GM18868 (cell line): ENCODE measurements around the gene TARBP1.
"Not testable (repeated sequence)": the region's sequence is repeated elsewhere in the genome, so short reads cannot be mapped to it uniquely, and the experiment has no call there.

ENCODE experiments used
- ATAC-seq: cut with Tn5 transposase; IDR thresholded peaks from one replicate; pipeline ENCODE4 v1.9.1; 2021; ENCODE audit warnings: mild to moderate bottlenecking, moderate library complexity; ENCODE audit not compliant: unreplicated experiment

Gene TARBP1

DNA sequence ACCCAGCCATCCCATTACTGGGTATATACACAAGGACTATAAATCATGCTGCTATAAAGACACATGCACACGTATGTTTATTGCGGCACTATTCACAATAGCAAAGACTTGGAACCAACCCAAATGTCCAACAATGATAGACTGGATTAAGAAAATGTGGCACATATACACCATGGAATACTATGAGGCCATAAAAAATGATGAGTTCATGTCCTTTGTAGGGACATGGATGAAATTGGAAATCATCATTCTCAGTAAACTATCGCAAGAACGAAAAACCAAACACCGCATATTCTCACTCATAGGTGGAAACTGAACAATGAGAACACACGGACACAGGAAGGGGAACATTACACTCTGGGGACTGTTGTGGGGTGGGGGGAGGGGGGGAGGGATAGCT is 79.5 kb downstream of the TARBP1 start:
- not testable (repeated sequence) for ATAC-seq

DNA sequence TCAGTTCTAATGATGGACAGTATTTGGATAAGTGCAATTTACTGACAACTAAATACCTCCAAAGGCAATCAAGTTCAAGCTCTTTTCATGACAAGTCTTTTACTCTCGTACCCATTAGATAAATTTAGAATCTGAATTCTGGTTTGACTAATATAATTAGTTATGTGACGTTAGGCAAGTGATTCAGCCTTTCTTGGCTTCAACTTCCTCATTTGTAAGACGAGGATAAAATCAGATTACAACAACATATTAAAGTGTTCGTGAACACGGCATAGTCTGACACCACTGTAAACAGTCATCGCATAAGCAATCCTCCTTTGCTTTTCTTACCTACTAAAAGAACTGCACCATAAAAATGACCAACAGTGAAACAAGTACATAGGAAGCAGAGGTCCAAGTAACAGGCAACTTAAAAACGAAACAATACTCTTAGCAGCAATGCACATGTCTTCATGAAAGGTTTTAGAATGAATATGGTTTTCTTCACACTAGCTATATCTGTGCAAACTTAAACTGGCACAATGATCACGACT is 80.1 kb downstream of the TARBP1 start:
- ATAC-seq: peak; percentile 75

GRCh38 chr1:234397732-234398131 is 81.2 kb downstream of the TARBP1 start:
- ATAC-seq: no peak

- ATAC-seq: no peak
Measured at GRCh38 chr1:234396871-234397270, 82.1 kb downstream of the TARBP1 start.

GRCh38 chr1:234396092-234396491 is 82.9 kb downstream of the TARBP1 start:
- no peak for ATAC-seq

DNA sequence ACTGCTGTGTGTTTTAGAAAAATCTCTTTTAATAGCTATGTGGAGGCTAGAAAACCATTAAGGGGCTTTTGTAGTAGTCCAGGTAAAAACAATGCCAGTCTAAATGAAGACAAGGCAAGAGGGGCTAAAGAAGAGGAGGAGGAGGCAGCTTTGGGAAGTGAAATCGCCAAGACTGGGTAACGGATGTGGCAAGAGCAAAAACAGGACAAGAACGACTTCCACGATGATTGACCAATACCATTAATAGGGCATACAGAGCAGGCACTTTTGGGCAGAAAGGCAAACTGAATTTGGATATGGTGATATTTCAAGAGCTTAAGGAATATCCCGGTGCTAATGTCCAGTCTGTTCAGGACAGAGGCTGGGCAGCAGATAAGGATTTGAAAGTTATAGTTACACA is 83.7 kb downstream of the TARBP1 start:
- no peak for ATAC-seq

- no peak for ATAC-seq
Measured at GRCh38 chr1:234393190-234393589, 85.8 kb downstream of the TARBP1 start.

DNA sequence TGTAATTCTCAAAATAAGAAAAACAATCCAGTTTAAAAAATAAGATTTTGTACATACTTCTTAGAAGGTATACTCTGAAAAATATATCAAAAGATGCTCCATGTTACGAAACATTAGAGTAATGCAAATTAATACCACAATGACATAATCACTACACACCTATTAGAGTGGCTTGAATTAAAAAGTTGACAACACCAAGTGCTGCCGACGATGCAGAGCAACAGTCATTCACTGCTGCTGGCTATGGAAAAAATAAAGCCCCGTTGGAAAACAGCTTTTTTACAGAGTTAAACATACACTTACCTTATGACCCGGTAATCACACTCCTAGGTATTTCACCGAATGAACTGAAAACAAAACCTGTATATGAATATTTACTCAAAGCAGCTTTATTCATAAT is 90.9 kb downstream of the TARBP1 start:
- no peak for ATAC-seq

GRCh38 chr1:234386122-234386521 is 92.9 kb downstream of the TARBP1 start:
- no peak for ATAC-seq

GRCh38 chr1:234381699-234382555 is 97.1 kb downstream of the TARBP1 start:
- no peak for ATAC-seq

GRCh38 chr1:234379591-234380109 is 99.3 kb downstream of the TARBP1 start:
- not testable (repeated sequence) for ATAC-seq

DNA sequence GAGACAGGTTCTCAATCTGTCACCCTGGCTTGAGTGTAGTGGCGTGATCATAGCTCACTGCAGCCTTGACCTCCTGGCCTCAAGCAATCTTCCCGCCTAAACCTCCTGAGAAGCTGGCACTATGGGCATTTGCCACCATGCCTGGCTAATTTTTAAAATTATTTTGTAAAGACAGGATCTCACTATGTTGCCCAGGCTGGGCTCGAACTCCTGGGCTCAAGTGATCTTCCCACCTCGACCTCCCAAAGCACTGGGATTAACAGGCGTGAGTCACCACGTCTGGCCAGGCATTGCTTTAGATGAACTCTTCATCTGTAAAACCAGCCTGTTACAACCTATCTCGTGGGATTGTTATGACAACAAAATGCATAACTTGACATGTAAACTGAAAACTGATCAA is 103.3 kb downstream of the TARBP1 start:
- ATAC-seq: no peak

DNA sequence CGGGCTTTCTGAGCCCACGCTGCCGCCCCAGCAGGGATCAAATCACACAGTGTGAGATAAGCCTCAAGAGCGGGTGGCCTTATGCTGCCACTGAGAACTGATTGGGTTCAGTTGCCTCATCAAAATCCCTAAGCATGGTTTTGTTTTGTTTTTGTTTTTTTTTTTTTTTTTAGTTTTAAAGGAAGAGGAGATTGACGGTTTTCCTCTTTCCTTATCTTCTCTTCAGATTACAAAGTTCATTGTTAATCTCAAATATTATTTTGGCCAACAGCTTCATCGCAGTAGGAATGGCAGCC is 105.1 kb downstream of the TARBP1 start:
- ATAC-seq: peak; percentile 12

GRCh38 chr1:234373064-234373958 is 105.7 kb downstream of the TARBP1 start, which contains the start of gene COA6:
Gene COA6, plus strand, starts transcription at chr1:234373456. Its CDS starts 11 bp downstream, at chr1:234373467.
- ATAC-seq: peak; percentile 93

- ATAC-seq: no peak
Measured at GRCh38 chr1:234372011-234372757, 106.8 kb downstream of the TARBP1 start.

GRCh38 chr1:234371414-234371813 is 107.6 kb downstream of the TARBP1 start:
- no peak for ATAC-seq

DNA sequence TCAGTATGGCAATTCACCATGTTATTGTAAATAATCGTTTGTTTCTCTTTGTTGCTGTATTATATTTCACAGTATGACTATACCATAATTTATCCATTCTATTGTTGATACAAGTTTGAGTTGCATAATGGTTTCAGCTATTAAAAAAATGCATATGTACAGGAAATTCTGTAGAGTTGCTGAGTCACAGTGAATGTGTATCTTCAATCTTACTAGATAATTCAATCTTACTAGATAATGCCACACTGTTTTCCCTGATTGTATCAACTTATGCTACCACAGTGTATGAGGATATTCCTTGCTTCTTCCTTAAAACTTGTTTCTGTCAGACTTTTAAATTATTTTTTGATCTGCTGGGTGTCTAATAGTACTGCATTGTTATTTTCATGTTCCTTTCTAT is 109.2 kb downstream of the TARBP1 start:
- no peak for ATAC-seq

DNA sequence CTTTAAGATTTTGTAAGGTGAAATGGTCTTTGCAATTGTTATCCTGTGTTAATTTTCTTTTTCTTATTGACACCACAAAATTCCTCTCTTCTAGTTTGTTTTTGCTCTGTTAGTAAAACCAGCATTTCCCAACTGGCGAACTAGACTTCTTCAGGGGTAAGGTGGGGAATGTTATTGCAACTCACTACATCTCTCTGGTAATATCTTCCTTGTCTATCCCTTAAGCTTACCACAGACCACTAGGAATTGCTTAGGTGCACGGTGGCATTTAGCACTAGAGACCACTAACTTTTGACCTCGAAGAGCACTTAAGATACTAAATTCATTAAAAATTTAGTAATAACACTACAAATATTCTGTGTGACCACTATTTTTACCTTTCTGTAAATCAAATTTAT is 109.9 kb downstream of the TARBP1 start:
- no peak for ATAC-seq

DNA sequence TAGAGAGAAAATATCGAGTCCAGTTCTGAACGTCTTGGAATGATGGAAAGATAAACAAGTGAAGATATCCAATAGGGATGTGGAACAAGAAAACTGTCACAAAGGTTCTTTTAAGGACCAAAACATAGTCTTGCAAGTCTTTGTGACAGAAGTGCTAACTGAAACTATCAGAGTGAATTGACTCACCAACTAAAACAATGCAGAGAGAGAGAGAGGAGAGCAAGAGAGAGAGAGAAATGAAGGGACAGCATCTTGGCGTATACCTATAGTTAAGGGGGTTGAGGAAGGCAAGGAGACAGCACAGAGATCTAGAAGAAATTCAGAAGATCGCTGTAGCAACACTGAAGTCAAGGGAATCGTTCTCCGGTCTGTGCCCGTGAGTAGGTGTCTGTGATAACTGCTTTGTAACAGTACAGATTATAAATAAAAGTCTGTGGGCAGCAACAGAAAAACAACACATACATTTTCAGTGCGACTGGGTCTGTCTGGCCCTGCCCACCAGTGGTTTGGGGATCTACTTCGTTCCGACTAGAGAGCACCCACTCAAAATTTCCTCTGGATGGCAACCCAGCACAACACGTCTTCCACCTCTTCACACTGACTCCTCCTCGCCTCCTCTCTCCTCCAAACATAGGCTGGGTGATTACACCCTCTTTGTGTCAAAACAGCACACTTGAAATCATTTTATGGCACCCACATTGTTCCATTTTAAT is 110.5 kb downstream of the TARBP1 start:
- ATAC-seq: no peak

DNA sequence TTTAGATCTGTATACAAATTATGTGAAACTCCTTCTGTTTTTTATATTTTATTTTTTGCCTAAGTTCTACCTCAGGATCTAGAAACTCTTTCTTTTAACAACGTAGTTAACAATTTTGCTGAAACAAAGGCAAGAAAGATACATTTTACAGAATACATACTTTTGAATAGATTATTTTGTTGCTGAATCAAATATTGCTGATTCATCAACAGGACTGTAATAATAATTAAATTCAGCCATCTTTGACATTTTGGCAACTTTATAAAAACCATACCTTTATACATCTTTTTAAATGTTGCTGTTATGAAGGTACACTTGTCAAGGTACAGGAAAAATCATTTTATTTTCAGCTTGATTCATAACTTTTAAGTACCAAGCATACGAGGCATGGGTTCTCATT is 116.4 kb downstream of the TARBP1 start:
- ATAC-seq: no peak
